ENCODE data around the gene FIGN.

Gene FIGN

DNA sequence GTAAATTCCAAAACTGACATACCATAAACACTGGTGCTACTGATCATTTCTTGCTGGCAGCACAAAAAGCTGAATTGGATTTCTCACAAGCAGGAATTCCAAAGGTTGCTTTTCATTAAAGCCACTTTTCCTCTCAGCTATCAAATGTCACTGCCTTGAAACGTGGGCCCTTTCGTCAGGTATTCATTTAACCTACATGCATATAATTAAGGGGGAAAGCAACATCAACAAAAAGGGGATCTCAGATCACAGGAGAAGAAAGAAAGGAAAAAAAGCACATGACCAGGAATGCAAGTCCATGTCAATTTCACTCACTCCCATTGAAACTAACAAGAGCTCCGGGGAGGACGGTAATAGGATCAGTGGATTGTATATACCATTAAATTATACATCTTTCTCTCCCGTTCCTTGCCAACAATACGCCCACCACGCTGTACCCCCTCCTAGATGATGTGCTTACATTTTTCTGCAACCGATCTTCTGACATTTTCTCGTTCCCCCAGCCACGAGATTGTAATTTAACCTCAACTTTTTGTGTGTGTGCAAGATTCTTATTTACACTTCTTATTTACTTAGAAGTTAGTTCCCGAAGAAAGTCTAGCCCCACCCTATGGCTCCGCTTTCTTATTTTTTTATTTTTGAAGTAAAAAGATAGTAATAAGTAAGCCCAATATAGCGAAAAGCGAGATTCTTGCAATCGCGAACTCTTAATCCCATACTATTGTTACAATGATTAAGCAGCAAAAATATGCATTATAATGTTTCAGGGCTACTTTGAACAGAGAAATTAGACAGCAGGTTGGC, 725 bp downstream of the FIGN start:
- no peak for DNase-seq

DNA sequence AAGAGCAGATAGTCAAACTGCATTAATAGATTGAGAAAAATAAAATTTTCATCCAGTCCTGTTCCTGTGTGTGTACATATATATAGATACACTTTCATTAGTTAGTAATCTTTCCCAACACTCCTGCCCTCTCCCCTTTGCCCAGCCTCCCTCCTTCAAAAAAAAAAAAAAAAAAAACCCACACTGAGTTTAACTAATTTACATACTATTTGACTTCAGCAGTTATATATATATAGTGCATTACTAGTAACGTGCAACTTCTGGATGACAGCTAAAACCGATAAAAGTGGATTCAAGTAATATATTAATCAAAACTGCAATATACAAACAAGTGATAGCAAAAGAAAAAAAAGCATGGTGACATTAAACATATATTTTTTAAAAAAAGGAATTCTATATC, 1.4 kb downstream of the FIGN start:
- no peak for DNase-seq

- no peak for DNase-seq
Observed at GRCh38 chr2:163733956-163734355, 1.9 kb downstream of the FIGN start.

DNA sequence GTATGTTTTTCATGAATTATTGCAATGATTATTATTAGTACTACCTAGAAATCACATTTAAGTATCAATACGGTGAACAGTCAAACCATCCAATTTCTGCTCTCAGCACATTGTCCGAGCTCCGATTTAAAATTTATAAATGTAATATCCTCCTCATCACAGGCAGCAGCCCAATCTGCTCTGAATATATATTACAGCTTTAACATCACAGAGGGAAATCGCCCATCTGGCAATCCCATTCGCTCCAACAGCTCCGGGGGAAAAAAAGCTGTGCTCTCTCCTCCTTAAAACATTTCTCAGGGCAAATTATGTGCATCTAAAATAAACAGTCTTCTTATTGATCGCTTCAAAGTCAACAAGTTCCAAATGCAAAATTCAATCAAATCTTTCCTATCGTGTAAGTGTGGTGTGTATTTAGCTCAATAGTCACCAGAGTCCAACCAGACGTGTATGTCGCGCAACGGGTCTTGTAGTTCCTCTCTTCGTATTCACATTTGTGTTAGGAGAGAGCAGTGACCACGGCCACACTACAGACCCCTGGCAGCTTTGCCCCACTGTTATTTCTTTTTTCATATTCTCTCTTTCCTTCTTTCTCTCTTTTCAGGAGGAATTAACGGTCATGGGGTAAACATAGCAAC, 2.4 kb downstream of the FIGN start:
- DNase-seq, result no peak

- no peak for DNase-seq
Observed at GRCh38 chr2:163732727-163733126, 3.1 kb downstream of the FIGN start.

DNA sequence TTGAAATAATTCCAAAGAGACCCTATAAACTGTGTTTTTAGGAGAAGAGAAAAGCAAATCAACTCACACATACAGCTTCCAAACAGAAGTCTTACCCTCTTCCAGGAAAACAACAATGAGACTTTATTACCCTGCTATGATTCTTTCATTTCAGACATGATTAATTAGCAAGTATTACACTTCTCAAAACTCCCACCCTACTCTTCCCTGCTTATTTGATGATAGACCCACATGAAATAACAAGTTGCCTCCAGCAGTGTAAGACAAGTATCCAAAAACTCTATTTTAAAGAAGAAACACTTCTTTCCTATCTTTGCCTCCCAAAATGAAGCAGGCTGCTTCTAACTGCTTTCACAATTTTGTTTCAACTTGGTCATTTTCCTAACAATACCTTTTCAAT, 4.1 kb downstream of the FIGN start:
- no peak for DNase-seq

GRCh38 chr2:163730556-163730955, 5.3 kb downstream of the FIGN start:
- no peak for DNase-seq

- no peak for DNase-seq
Observed at GRCh38 chr2:163729636-163730273, 6.1 kb downstream of the FIGN start.

- no peak for DNase-seq
Observed at GRCh38 chr2:163723881-163724280, 11.9 kb downstream of the FIGN start.

DNA sequence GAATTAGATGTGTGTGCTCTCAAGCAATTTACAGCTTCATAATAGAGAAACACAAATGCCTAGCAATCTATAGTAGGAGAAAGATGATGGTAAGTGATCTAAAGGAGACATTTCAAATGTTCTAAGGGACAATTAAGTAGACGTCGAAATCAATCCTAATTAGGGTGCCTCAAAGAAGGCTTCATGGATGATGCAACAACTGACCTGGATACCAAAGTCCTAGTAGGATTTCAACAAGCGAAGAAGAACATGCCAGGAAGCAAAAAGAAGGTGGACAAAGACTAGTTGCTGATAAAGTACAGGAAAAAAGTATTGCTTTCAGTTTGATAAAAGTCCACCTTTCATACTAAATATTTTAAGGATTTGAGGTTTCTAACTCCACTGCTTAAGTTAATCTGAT, 12.5 kb downstream of the FIGN start:
- no peak for DNase-seq

DNA sequence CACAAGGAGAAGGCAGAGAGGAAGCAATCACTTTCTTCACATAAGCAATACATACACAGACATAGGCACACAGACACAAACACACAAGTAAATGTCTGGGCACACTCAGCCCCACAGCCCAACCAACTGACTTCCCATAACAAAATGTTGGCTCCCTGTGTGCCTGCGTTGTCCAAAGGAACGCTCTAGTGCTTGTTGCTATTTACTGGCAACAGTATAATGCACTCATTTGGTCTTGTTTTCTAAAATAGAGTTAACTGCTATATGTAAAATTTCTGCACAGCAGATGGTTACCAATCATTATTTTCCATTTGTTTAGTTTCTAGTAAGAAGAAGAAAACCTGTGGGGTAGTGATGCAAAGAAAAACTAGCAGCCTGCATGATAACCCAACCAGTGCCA, 16.5 kb downstream of the FIGN start:
- DNase-seq, result no peak

DNA sequence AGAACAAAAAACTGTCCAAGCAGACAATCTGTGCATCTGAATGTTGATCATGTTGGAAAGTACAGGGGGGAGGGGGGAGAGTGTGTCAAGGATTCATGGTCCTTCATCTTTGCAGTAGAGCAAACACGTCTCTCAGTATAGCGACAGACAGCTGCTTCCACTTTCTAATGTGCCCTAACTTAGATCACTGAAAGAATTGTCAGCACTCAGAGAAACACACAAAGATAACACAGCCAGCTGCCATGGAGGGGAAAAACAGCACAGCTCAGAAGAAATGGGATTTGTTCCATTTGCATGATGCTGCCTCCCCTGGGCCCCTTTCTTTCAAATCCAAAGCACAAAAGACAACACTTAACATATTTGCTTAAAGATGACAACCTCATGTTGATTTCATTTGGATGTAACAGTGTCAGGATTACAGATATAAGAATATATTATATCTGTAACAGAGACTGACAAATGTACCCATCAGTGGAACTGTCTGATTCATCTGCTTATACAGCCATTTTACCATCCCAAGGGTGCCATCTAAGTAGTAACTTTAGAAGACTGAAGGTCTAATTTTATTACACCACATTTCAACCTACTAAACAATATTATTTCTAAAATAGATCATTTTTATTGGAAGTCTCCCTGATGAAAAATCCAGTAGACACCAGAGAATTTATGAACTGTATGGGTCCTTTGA, 17.7 kb downstream of the FIGN start:
- no peak for DNase-seq

GRCh38 chr2:163717515-163717914, 18.3 kb downstream of the FIGN start:
- DNase-seq, result no peak

DNA sequence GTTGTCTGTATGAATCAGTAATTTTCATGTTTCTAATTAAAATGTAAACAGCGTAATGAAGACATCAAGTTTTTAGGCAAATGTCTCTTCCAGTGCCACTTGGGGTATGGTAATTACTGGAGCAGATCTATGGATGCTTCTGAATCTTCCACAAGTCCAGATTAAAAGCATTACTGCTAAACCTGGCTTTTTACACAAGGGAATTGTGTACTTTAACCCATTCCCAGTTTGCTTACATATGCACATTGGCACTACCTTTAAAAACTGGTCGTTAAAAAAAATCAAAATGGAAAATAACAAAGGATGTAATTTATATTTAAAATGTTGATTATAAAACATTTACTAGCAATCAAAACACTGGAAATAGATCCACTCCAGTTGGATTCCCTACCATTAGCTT, 19.7 kb downstream of the FIGN start:
- no peak for DNase-seq

- no peak for DNase-seq
Observed at GRCh38 chr2:163715668-163716067, 20.1 kb downstream of the FIGN start.

- no peak for DNase-seq
Observed at GRCh38 chr2:163715199-163715598, 20.6 kb downstream of the FIGN start.

GRCh38 chr2:163713534-163714311, 22.1 kb downstream of the FIGN start:
- DNase-seq, result no peak

GRCh38 chr2:163711699-163712098, 24.1 kb downstream of the FIGN start:
- DNase-seq, result no peak

DNA sequence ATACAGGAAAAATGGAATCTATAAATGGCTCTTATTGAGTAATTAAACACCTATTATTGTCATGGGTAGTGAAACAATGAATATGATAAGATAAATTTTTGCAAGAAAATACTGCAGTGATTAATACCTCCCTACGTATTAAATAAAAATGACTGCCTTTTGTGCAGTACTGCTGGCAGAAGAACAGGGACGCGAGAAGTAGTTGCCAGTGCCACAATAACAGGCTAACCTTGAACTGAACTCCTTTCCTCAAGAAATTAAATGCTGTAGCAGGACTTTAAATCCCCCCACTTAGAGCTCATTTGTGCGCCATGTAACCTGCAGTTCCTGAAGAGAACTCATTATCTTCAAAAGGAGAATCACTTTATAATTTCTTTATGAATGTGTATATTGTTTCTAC, 24.6 kb downstream of the FIGN start:
- DNase-seq, result no peak

DNA sequence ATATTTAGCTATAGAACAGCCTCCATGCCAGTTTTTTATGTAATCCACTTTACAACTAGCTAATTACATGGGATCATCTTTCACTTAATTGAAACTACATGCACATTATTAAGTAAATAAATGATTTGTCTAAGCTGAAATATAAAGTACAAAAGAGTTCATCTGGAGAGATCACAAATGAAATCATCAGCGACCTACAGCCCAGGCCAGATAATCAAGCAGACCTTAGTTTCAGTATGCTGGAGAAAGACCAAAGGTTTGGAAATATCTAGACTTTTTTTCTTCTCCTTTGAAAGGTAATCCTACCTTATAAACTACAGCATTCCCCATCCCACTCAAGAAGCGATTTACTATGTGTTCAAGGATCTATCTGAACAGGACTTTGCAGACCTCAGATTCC, 26.5 kb downstream of the FIGN start:
- DNase-seq, result no peak

- DNase-seq, result no peak
Observed at GRCh38 chr2:163708265-163708664, 27.5 kb downstream of the FIGN start.

DNA sequence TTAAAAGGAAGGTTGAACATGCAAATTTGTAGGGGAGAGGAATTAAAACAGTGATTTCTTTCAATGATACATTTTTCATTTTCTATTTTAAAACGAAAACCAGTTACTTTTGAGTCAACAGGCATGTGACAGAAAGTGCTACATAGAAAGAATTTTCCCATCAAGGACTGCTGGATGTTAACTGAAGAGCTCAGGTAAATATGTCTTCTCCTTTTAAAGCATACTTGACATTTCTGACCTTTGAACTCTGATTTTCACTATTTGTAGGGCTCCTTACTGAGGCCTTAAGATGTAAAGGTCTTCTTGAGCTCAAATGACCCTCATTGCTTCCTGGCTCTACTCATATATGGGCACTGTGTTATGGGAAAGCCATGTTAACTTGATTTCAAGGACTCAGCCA, 32.4 kb downstream of the FIGN start:
- no peak for DNase-seq
